IMR-90 (cell line): Measurements from ENCODE around the gene TNK1. TPM values are rescaled to one million over a fixed set of nuclear protein-coding genes. Genes with fewer than 3 reads are reported as not detected.
A peak's percentile ranks its signal among the peaks of the same experiment; 100 is the strongest.

ENCODE experiments used
- ATAC-seq: fragments of 200-7000 bp; cut with Tn5 transposase; 2 replicates; pipeline ENCODE4 v1.9.1; 2020; ENCODE audit warnings: low read depth, mild to moderate bottlenecking, moderate library complexity
- BruUV-seq: library from RNA; stranded (reverse); fragments of 400-500 nt; replicated peaks from 2 replicates; lab custom pipeline; 2021; lab: Mats Ljungman, UMichigan
- CTCF ChIA-PET: fragments of 300-600 bp; formaldehyde crosslinking; extraction: SDS; loops from one replicate; lab custom pipeline; 2021; ENCODE audit warnings: antibody characterized with exemption; lab: Yijun Ruan, JAX
- POLR2A ChIA-PET: fragments of 300-600 bp; sonication (Branson Sonifier 250); formaldehyde crosslinking; loops from one replicate; lab custom pipeline; 2022; ENCODE audit warnings: antibody characterized with exemption; ENCODE audit not compliant: unreplicated experiment; lab: Charles Lee
- DNase-seq: peaks from one replicate; pipeline ENCODE4 v3.0.0; 2013
- H2AFZ ChIP-seq: replicated peaks from 2 replicates; pipeline ENCODE3; 2013; ENCODE audit warnings: low read length, mild to moderate bottlenecking; ENCODE audit not compliant: poor library complexity
- H2AK5ac ChIP-seq: 2 replicates; pipeline ENCODE4 v1.6.1; 2013; ENCODE audit warnings: low read depth, low read length, inconsistent platforms
- H2AK9ac ChIP-seq: replicated peaks from 2 replicates; pipeline ENCODE3; 2013; ENCODE audit warnings: mild to moderate bottlenecking, low read depth, low read length, moderate library complexity; ENCODE audit not compliant: poor library complexity
- H2BK120ac ChIP-seq: 2 replicates; pipeline ENCODE4 v1.6.1; 2013; ENCODE audit warnings: low read depth, low read length, inconsistent platforms
- H2BK15ac ChIP-seq: 3 replicates; pipeline ENCODE4 v1.6.1; 2013; ENCODE audit warnings: low read depth, low read length, inconsistent platforms
- H2BK20ac ChIP-seq: 2 replicates; pipeline ENCODE4 v1.6.1; 2013; ENCODE audit warnings: low read depth, mild to moderate bottlenecking, inconsistent platforms, low read length, moderate library complexity
- H2BK5ac ChIP-seq: 2 replicates; pipeline ENCODE4 v1.6.1; 2013; ENCODE audit warnings: mild to moderate bottlenecking, low read depth, low read length, inconsistent platforms; ENCODE audit not compliant: poor library complexity, severe bottlenecking
- H3K14ac ChIP-seq: replicated peaks from 2 replicates; pipeline ENCODE4 v1.6.1; 2013; ENCODE audit warnings: low read depth, low read length, inconsistent platforms
- H3K18ac ChIP-seq: 2 replicates; pipeline ENCODE4 v1.6.1; 2013; ENCODE audit warnings: low read depth, low read length, control low read depth
- H3K23ac ChIP-seq: 2 replicates; pipeline ENCODE4 v1.6.1; 2013; ENCODE audit warnings: low read depth, low read length, inconsistent platforms
- H3K27ac ChIP-seq: 2 replicates; pipeline ENCODE4 v1.5.1; 2013; ENCODE audit warnings: mild to moderate bottlenecking, control low read depth, low read length; ENCODE audit not compliant: insufficient read depth
- H3K27me3 ChIP-seq: 2 replicates; pipeline ENCODE4 v1.6.1; 2013; ENCODE audit warnings: low read length; ENCODE audit not compliant: control insufficient read depth, insufficient read depth
- H3K36me3 ChIP-seq: 2 replicates; pipeline ENCODE4 v1.6.1; 2013; ENCODE audit warnings: low read length, mixed read lengths; ENCODE audit not compliant: control insufficient read depth, insufficient read depth
- H3K4ac ChIP-seq: 2 replicates; pipeline ENCODE4 v1.6.1; 2013; ENCODE audit warnings: low read depth, low read length, inconsistent platforms
- H3K4me1 ChIP-seq: 2 replicates; pipeline ENCODE4 v1.6.1; 2013; ENCODE audit warnings: low read length, mixed read lengths; ENCODE audit not compliant: control insufficient read depth, insufficient read depth
- H3K4me2 ChIP-seq: 2 replicates; pipeline ENCODE4 v1.6.1; 2013; ENCODE audit warnings: low read depth, mild to moderate bottlenecking, control low read depth, low read length, moderate library complexity
- H3K4me3 ChIP-seq: 2 replicates; pipeline ENCODE4 v1.5.1; 2013; ENCODE audit warnings: low read depth, mild to moderate bottlenecking, control low read depth, low read length, moderate library complexity; ENCODE audit not compliant: insufficient read depth
- H3K56ac ChIP-seq: 2 replicates; pipeline ENCODE4 v1.6.1; 2013; ENCODE audit warnings: low read length, inconsistent platforms; ENCODE audit not compliant: insufficient read depth; ENCODE audit errors: extremely low read depth
- H3K79me1 ChIP-seq, 2 experiments: 2 replicates each; pipeline ENCODE4 v1.6.1; 2013; ENCODE audit warnings: low read length in 2 of 2, inconsistent platforms in 1 of 2, low read depth in 1 of 2
- H3K9ac ChIP-seq: 2 replicates; pipeline ENCODE4 v1.6.1; 2013; ENCODE audit warnings: low read depth, low read length, control low read depth
- H3K9me1 ChIP-seq: 2 replicates; pipeline ENCODE4 v1.6.1; 2013; ENCODE audit warnings: low read length, inconsistent platforms; ENCODE audit not compliant: insufficient read depth
- H3K9me3 ChIP-seq: 2 replicates; pipeline ENCODE4 v1.6.1; 2013; ENCODE audit warnings: low read length; ENCODE audit not compliant: control insufficient read depth, insufficient read depth
- H4K20me1 ChIP-seq: 2 replicates; pipeline ENCODE4 v1.6.1; 2013; ENCODE audit warnings: low read length, inconsistent platforms; ENCODE audit not compliant: insufficient read depth
- H4K5ac ChIP-seq: 2 replicates; pipeline ENCODE4 v1.6.1; 2013; ENCODE audit warnings: mild to moderate bottlenecking, low read depth, low read length, control low read depth
- H4K8ac ChIP-seq, 2 experiments: 2 replicates each; pipeline ENCODE4 v1.6.1; 2013; ENCODE audit warnings: low read depth in 2 of 2, low read length in 2 of 2, control low read depth in 1 of 2, inconsistent platforms in 1 of 2
- H4K91ac ChIP-seq: 2 replicates; pipeline ENCODE4 v1.6.1; 2013; ENCODE audit warnings: low read depth, low read length, inconsistent platforms; ENCODE audit not compliant: insufficient read depth
- BHLHE40 ChIP-seq: fragments of 150-350 bp; IDR thresholded peaks from 2 replicates; pipeline ENCODE4 v1.6.1; 2016; ENCODE audit warnings: mild to moderate bottlenecking, low read depth, low read length
- CEBPB ChIP-seq: IDR thresholded peaks from 2 replicates; pipeline ENCODE4 v1.6.1; 2012; ENCODE audit warnings: low read depth, low read length, improper control_type of control experiment
- CTCF ChIP-seq: conservative IDR thresholded peaks from 2 replicates; pipeline ENCODE4 v1.5.1; 2012; ENCODE audit warnings: mild to moderate bottlenecking, low read depth, low read length, improper control_type of control experiment
- ELK1 ChIP-seq: fragments of 150-350 bp; IDR thresholded peaks from 2 replicates; pipeline ENCODE4 v1.6.1; 2016; ENCODE audit warnings: low read depth, mild to moderate bottlenecking, low read length, moderate library complexity, borderline replicate concordance
- FOS ChIP-seq: fragments of 150-350 bp; IDR thresholded peaks from 2 replicates; pipeline ENCODE4 v1.6.1; 2016; ENCODE audit warnings: low read depth, low read length
- MAZ ChIP-seq: IDR thresholded peaks from 2 replicates; pipeline ENCODE4 v1.6.1; 2012; ENCODE audit warnings: low read depth, mild to moderate bottlenecking, low read length, improper control_type of control experiment, moderate library complexity, borderline replicate concordance
- MXI1 ChIP-seq: IDR thresholded peaks from 2 replicates; pipeline ENCODE4 v1.6.1; 2012; ENCODE audit warnings: low read depth, mild to moderate bottlenecking, low read length, moderate library complexity, borderline replicate concordance
- NFE2L2 ChIP-seq: fragments of 150-350 bp; IDR thresholded peaks from 2 replicates; pipeline ENCODE4 v1.6.1; 2016; ENCODE audit warnings: low read depth, mild to moderate bottlenecking, low read length
- POLR2A ChIP-seq: IDR thresholded peaks from 2 replicates; pipeline ENCODE4 v1.6.1; 2012; ENCODE audit warnings: mild to moderate bottlenecking, low read depth, low read length
- RAD21 ChIP-seq: IDR thresholded peaks from 2 replicates; pipeline ENCODE4 v1.6.1; 2012; ENCODE audit warnings: low read length, improper control_type of control experiment
- SMC3 ChIP-seq: fragments of 150-350 bp; IDR thresholded peaks from 2 replicates; pipeline ENCODE4 v1.6.1; 2016; ENCODE audit warnings: low read depth, mild to moderate bottlenecking, antibody characterized with exemption, low read length, moderate library complexity
- USF2 ChIP-seq: fragments of 150-350 bp; IDR thresholded peaks from 2 replicates; pipeline ENCODE4 v1.6.1; 2017; ENCODE audit warnings: mild to moderate bottlenecking, antibody characterized with exemption, low read length, low read depth
- WGBS, 2 experiments: methylation state at CpG; one replicate each; pipeline versions ENCODE4 v1.1.5 to v1.1.7; 2013; ENCODE audit warnings: missing lambda C conversion rate in 2 of 2; ENCODE audit not compliant: insufficient read length in 1 of 2; ENCODE audit errors: extremely low coverage in 2 of 2; 5-methylcytosine and 5-hydroxymethylcytosine counted together
- dilution Hi-C: fragments of 300-500 bp; cut with HindIII; formaldehyde crosslinking; loops from one replicate; pipeline ENCODE4 v1.14.3; 2018; ENCODE audit warnings: low sequenced_read_pairs; ENCODE audit not compliant: unreplicated experiment
- in situ Hi-C: fragments of 300-500 bp; cut with MboI; formaldehyde crosslinking; loops from 3 replicates; pipeline ENCODE4 v1.14.3; 2019; ENCODE audit warnings: low sequenced_read_pairs, inconsistent platforms, mixed read lengths
- intact Hi-C: fragments of 100-400 bp; cut with micrococcal nuclease; formaldehyde crosslinking; loops from 2 replicates; pipeline ENCODE4 v1.10.0; 2022
- polyA plus RNA-seq, 3 experiments: library from polyadenylated mRNA; depleted of rRNA; stranded (reverse); fragments of >200 nt; gene quantifications; 2 replicates each; pipeline ENCODE4 v1.2.3, GENCODE V29; 2012; ENCODE audit warnings: low replicate concordance in 1 of 3
- total RNA-seq: library from RNA; depleted of rRNA; stranded (reverse); fragments of >200 nt; gene quantifications from 2 replicates; pipeline ENCODE4 v1.2.3, GENCODE V29; 2012

TNK1 gene
- total and polyA plus RNA-seq, 2 of the 4 experiments (the other 2 are of a cell fraction) = 0.44 to 0.54 TPM

GRCh38 chr17:7351665-7352502 lies 29.0 kb upstream of the TNK1 start, which contains the start of gene KCTD11:
TSS of gene KCTD11 (plus strand) at chr17:7352162.
- Histone ChIP-seq H3K9me1 (peaks cover 27% of the 10 kb centered on the region), H3K14ac (peak within 1 kb of the TSS; percentile 100), H3K27me3 (no peaks in the 10 kb centered on the region), H4K5ac (peak within 1 kb of the TSS; percentile 95), H3K27ac (peak within 1 kb of the TSS; percentile 99), H4K20me1 (peaks cover 32% of the 10 kb centered on the region), H4K91ac (peak within 1 kb of the TSS; percentile 98), H3K56ac (peak within 1 kb of the TSS; percentile 95), H2BK20ac (peak within 1 kb of the TSS; percentile 29; the same call in 1 of the 2 replicates), H3K23ac (peak within 1 kb of the TSS; percentile 99), H2AK9ac (peak within 1 kb of the TSS; percentile 100), H3K4me1 (peaks cover 39% of the 10 kb centered on the region), H3K79me1 (peaks cover 24 to 63% of the 10 kb centered on the region in 2 experiments; a peak in 3 of 4 replicates), H3K4ac (peak within 1 kb of the TSS; percentile 100), H3K9me3 (no peaks in the 10 kb centered on the region), H2AFZ (peak within 1 kb of the TSS; percentile 93), H2BK15ac (peak within 1 kb of the TSS; percentile 96; the same call in 2 of the 3 replicates), H3K36me3 (no peaks in the 10 kb centered on the region), H3K4me3 (peak within 1 kb of the TSS; percentile 93), H2AK5ac (peak within 1 kb of the TSS; percentile 99), H2BK120ac (peak within 1 kb of the TSS; percentile 89), H3K18ac (peak within 1 kb of the TSS; percentile 94), H4K8ac (peak within 1 kb of the TSS; percentile 97 to 98), H2BK5ac (peak within 1 kb of the TSS; percentile 97), H3K4me2 (peak within 1 kb of the TSS; percentile 89), H3K9ac (peak within 1 kb of the TSS; percentile 99)
- ATAC-seq (peak; percentile 73), DNase-seq (peak; percentile 88)
- 1% methylated on average over 68 of the region's 91 CpGs; no CpG with 5 or more reads in 1 of the 2 experiments for WGBS, 2 experiments
- BruUV-seq = TSS peak; percentile 84
- dilution Hi-C loops (no loop called here), intact Hi-C loops (loop anchor here (2.0 to 5.0 kb wide), 5 partner anchors 53 to 485 kb away; partner anchors contain the start of genes FGF11, SENP3, TMEM102 and TMEM256), in situ Hi-C loops (loop anchor here (10.0 kb wide), 1 partner anchor 203 kb away; the partner anchor contains the start of gene TNFSF13)
- ChIA-PET POLR2A (interaction anchor here (0.6 kb wide), 2 partner anchors 74 to 226 kb away, joined by 3 read pairs; no protein-coding TSS in a partner anchor), CTCF (interaction anchor here (0.6 kb wide), 1 partner anchor 153 kb away, joined by 9 read pairs; no protein-coding TSS in a partner anchor)
- peak; percentile 29; the same call in 1 of the 2 replicates for TF ChIP-seq SMC3
- TF ChIP-seq POLR2A = peak; percentile 66; the same call in 1 of the 2 replicates
- TF ChIP-seq RAD21 = no peak; the same call in 1 of the 2 replicates
- TF ChIP-seq USF2 = no peak
- peak; percentile 95 for TF ChIP-seq MAZ
- no peak for TF ChIP-seq MXI1
- TF ChIP-seq CEBPB = no peak
- peak; percentile 63; the same call in 1 of the 2 replicates for TF ChIP-seq CTCF
- peak; percentile 50 for TF ChIP-seq FOS
- peak; percentile 19; the same call in 1 of the 2 replicates for TF ChIP-seq BHLHE40
- TF ChIP-seq NFE2L2 = no peak
- TF ChIP-seq ELK1 = no peak
